Measurements from ENCODE around the gene ATG4B.

The ATG4B gene

DNA sequence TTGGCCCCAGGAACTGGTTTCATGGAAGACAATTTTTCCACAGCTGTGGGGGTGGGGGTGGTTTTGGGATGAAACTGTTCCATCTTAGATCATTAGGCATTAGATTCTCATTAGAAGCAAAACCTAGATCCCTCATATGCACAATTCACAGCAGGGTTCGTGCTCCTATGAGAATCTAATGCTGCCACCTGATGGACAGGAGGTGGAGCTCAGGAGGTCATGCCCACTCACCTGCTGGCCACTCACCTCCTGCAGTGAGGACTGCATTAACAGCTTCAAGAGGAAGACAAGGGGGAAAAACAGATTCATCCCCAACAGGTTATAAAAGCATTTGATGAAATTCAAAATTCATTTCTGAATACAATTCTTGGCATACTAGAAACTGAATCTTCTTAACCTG, 39.0 kb upstream of the ATG4B start:
- ATAC-seq = peak; percentile 60
- TF ChIP-seq ZC3H10 (CRISPR knock-in tag; IDR thresholded peaks at IDR 0.05) (no peak), GLIS3 (CRISPR knock-in tag; IDR thresholded peaks at IDR 0.05) (no peak), ESRRG (CRISPR knock-in tag; IDR thresholded peaks at IDR 0.05) (no peak), TOX (CRISPR knock-in tag; IDR thresholded peaks at IDR 0.05; ENCODE audit: borderline replicate concordance) (no peak), ZNF8 (CRISPR knock-in tag; IDR thresholded peaks at IDR 0.05) (no peak), ARNTL (CRISPR knock-in tag; IDR thresholded peaks at IDR 0.05; ENCODE audit: borderline replicate concordance, low read depth) (no peak), CSDC2 (CRISPR knock-in tag; IDR thresholded peaks at IDR 0.05) (no peak), ZNF70 (CRISPR knock-in tag; IDR thresholded peaks at IDR 0.05) (no peak), ZNF565 (CRISPR knock-in tag; conservative IDR thresholded peaks at IDR 0.05; ENCODE audit: low read depth) (no peak), ZFP3 (CRISPR knock-in tag; IDR thresholded peaks at IDR 0.05) (no peak), TCF4 (CRISPR knock-in tag; IDR thresholded peaks at IDR 0.05; ENCODE audit: borderline replicate concordance) (no peak), BACH2 (CRISPR knock-in tag; IDR thresholded peaks at IDR 0.05; ENCODE audit: borderline replicate concordance) (no peak), OSR1 (CRISPR knock-in tag; IDR thresholded peaks at IDR 0.05) (no peak), RARB (CRISPR knock-in tag; IDR thresholded peaks at IDR 0.05) (no peak)
- TF ChIP-seq, protein P1, sequence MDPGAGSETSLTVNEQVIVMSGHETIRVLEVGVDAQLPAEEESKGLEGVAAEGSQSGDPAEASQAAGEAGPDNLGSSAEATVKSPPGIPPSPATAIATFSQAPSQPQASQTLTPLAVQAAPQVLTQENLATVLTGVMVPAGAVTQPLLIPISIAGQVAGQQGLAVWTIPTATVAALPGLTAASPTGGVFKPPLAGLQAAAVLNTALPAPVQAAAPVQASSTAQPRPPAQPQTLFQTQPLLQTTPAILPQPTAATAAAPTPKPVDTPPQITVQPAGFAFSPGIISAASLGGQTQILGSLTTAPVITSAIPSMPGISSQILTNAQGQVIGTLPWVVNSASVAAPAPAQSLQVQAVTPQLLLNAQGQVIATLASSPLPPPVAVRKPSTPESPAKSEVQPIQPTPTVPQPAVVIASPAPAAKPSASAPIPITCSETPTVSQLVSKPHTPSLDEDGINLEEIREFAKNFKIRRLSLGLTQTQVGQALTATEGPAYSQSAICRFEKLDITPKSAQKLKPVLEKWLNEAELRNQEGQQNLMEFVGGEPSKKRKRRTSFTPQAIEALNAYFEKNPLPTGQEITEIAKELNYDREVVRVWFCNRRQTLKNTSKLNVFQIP (CRISPR knock-in tag; IDR thresholded peaks at IDR 0.05; ENCODE audit: borderline replicate concordance, low read depth) = no peak
- TF ChIP-seq, protein P2, sequence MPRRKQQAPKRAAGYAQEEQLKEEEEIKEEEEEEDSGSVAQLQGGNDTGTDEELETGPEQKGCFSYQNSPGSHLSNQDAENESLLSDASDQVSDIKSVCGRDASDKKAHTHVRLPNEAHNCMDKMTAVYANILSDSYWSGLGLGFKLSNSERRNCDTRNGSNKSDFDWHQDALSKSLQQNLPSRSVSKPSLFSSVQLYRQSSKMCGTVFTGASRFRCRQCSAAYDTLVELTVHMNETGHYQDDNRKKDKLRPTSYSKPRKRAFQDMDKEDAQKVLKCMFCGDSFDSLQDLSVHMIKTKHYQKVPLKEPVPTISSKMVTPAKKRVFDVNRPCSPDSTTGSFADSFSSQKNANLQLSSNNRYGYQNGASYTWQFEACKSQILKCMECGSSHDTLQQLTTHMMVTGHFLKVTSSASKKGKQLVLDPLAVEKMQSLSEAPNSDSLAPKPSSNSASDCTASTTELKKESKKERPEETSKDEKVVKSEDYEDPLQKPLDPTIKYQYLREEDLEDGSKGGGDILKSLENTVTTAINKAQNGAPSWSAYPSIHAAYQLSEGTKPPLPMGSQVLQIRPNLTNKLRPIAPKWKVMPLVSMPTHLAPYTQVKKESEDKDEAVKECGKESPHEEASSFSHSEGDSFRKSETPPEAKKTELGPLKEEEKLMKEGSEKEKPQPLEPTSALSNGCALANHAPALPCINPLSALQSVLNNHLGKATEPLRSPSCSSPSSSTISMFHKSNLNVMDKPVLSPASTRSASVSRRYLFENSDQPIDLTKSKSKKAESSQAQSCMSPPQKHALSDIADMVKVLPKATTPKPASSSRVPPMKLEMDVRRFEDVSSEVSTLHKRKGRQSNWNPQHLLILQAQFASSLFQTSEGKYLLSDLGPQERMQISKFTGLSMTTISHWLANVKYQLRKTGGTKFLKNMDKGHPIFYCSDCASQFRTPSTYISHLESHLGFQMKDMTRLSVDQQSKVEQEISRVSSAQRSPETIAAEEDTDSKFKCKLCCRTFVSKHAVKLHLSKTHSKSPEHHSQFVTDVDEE (CRISPR knock-in tag; IDR thresholded peaks at IDR 0.05) = no peak
- TF ChIP-seq, protein P3, sequence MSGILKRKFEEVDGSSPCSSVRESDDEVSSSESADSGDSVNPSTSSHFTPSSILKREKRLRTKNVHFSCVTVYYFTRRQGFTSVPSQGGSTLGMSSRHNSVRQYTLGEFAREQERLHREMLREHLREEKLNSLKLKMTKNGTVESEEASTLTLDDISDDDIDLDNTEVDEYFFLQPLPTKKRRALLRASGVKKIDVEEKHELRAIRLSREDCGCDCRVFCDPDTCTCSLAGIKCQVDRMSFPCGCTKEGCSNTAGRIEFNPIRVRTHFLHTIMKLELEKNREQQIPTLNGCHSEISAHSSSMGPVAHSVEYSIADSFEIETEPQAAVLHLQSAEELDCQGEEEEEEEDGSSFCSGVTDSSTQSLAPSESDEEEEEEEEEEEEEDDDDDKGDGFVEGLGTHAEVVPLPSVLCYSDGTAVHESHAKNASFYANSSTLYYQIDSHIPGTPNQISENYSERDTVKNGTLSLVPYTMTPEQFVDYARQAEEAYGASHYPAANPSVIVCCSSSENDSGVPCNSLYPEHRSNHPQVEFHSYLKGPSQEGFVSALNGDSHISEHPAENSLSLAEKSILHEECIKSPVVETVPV (CRISPR knock-in tag; IDR thresholded peaks at IDR 0.05) = no peak

DNA sequence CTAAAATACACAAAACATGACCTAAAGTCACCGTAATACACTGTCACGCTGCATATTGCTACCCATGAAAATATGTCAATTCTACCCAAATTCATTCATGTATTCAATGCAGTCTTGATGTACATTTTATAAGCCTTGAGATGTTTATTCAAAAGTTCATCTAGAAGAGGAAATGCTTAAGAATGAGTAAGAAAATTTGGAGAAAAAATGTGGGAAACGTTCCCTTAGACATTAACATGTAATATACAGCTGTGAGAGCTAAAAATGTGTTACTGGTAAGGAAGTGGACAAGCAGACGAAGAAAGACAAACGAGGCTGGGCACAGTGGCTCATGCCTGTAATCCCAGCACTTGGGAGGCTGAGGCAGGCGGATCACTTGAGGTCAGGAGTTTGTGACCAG, 37.9 kb upstream of the ATG4B start:
- TF ChIP-seq ISL1 (CRISPR knock-in tag; IDR thresholded peaks at IDR 0.05) = no peak
- TF ChIP-seq ZFP3 (CRISPR knock-in tag; IDR thresholded peaks at IDR 0.05) = no peak
- no peak for TF ChIP-seq RARB (CRISPR knock-in tag; IDR thresholded peaks at IDR 0.05)
- TF ChIP-seq ZC3H10 (CRISPR knock-in tag; IDR thresholded peaks at IDR 0.05) = no peak
- TF ChIP-seq ESRRG (CRISPR knock-in tag; IDR thresholded peaks at IDR 0.05) = no peak
- TF ChIP-seq ZNF565 (CRISPR knock-in tag; conservative IDR thresholded peaks at IDR 0.05; ENCODE audit: low read depth) = no peak
- no peak for TF ChIP-seq BACH2 (CRISPR knock-in tag; IDR thresholded peaks at IDR 0.05; ENCODE audit: borderline replicate concordance)
- TF ChIP-seq GLIS3 (CRISPR knock-in tag; IDR thresholded peaks at IDR 0.05) = no peak
- no peak for TF ChIP-seq SNAI2 (CRISPR knock-in tag; IDR thresholded peaks at IDR 0.05)
- TF ChIP-seq ZNF70 (CRISPR knock-in tag; IDR thresholded peaks at IDR 0.05) = no peak
- no peak for TF ChIP-seq TCF4 (CRISPR knock-in tag; IDR thresholded peaks at IDR 0.05; ENCODE audit: borderline replicate concordance)
- TF ChIP-seq ZNF8 (CRISPR knock-in tag; IDR thresholded peaks at IDR 0.05) = no peak
- ATAC-seq = no peak

DNA sequence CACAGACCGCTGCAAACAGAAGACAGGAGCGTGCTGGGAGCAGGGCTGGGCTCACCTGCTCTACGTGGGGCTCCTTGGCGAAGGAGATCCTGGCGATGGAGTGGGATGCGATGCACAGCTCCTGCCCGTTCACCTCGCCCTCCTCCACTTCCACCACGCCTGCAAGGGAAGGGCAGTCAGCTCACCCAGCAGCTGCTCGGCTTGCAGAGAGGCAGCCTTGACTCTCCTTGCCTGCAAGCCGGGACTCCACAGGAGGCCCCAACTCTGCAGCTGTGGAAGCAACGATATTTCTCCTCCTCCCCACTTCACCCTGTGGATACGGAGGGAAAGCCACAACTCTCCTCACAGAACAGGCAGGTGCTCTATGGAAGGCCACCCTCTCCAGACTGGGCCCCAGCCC, 35.7 kb upstream of the ATG4B start:
- no peak for ATAC-seq

More for the DNA sequence above, 35.7 kb upstream of the ATG4B start:
- no peak for TF ChIP-seq ESRRG (CRISPR knock-in tag; IDR thresholded peaks at IDR 0.05)
- no peak for TF ChIP-seq ARNTL (CRISPR knock-in tag; IDR thresholded peaks at IDR 0.05; ENCODE audit: borderline replicate concordance, low read depth)
- no peak for TF ChIP-seq GLIS3 (CRISPR knock-in tag; IDR thresholded peaks at IDR 0.05)
- TF ChIP-seq CSDC2 (CRISPR knock-in tag; IDR thresholded peaks at IDR 0.05) = no peak
- TF ChIP-seq ZFP3 (CRISPR knock-in tag; IDR thresholded peaks at IDR 0.05) = no peak
- TF ChIP-seq RARB (CRISPR knock-in tag; IDR thresholded peaks at IDR 0.05) = no peak
- no peak for TF ChIP-seq TCF4 (CRISPR knock-in tag; IDR thresholded peaks at IDR 0.05; ENCODE audit: borderline replicate concordance)
- TF ChIP-seq SNAI2 (CRISPR knock-in tag; IDR thresholded peaks at IDR 0.05) = no peak
- TF ChIP-seq, protein P4, sequence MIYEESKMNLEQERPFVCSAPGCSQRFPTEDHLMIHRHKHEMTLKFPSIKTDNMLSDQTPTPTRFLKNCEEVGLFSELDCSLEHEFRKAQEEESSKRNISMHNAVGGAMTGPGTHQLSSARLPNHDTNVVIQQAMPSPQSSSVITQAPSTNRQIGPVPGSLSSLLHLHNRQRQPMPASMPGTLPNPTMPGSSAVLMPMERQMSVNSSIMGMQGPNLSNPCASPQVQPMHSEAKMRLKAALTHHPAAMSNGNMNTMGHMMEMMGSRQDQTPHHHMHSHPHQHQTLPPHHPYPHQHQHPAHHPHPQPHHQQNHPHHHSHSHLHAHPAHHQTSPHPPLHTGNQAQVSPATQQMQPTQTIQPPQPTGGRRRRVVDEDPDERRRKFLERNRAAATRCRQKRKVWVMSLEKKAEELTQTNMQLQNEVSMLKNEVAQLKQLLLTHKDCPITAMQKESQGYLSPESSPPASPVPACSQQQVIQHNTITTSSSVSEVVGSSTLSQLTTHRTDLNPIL (CRISPR knock-in tag; IDR thresholded peaks at IDR 0.05; ENCODE audit: low read depth) = no peak
- no peak for TF ChIP-seq ISL1 (CRISPR knock-in tag; IDR thresholded peaks at IDR 0.05)
- TF ChIP-seq, protein P2 (CRISPR knock-in tag; IDR thresholded peaks at IDR 0.05) = no peak
- no peak for TF ChIP-seq ZNF565 (CRISPR knock-in tag; conservative IDR thresholded peaks at IDR 0.05; ENCODE audit: low read depth)
- TF ChIP-seq, protein P1 (CRISPR knock-in tag; IDR thresholded peaks at IDR 0.05; ENCODE audit: borderline replicate concordance, low read depth) = no peak
- TF ChIP-seq OSR1 (CRISPR knock-in tag; IDR thresholded peaks at IDR 0.05) = no peak
- no peak for TF ChIP-seq ZC3H10 (CRISPR knock-in tag; IDR thresholded peaks at IDR 0.05)
- TF ChIP-seq ZNF70 (CRISPR knock-in tag; IDR thresholded peaks at IDR 0.05) = no peak

All from SK-N-SH treated with all-trans-retinoic acid at 6 μM for 48 hours (cell line).